Testis (tissue), 2 donors: ENCODE measurements around the gene APOA4.

Source experiments
- CTCF ChIP-seq, 3 experiments: fragments of 450-650 bp in 2 of 3; fragments of 200-600 bp in 1 of 3; sonication (generic) in 1 of 3; IDR thresholded peaks; one replicate each; pipeline ENCODE4 v1.5.1; 2016 to 2019; ENCODE audit warnings: antibody characterized with exemption in 3 of 3, mild to moderate bottlenecking in 2 of 3, moderate library complexity in 1 of 3
- POLR2A ChIP-seq: fragments of 450-650 bp; IDR thresholded peaks from one replicate; pipeline ENCODE4 v1.6.1; 2017; ENCODE audit warnings: antibody characterized with exemption, mild to moderate bottlenecking, moderate library complexity

DNA sequence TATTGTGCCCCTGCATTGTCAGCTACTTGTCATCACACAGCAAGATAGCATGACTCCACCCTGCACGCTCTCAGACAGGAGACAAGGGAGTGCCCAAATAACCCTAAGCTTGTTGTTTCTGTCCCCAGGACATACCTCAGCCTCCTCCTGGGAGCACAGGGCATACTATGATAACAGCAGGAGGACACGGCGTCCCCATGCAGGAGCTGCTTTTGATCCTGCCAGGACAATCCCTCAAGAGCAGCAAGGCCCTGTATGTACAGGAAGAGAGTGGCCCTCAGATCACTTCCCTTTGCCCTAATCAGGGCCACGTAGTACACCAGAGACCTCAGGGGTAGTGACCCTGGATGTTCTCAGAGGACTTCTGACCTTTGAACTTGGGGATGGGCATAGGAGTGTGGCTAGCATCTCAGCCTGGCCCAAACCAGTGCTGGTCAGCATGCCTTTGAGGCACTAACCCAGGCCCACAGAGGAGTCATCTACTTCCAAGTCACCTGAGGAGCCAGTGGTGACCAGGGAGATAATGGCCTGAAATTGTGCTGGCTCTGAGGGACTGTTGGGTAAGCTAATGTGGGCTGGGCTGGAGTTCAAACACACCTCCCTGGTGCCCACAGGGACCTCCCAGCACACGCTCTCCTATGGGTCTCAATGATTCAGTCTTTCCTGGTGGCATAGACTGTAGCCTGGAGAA lies 9.2 kb downstream of the APOA4 start:
- TF ChIP-seq POLR2A (no peak), CTCF (IDR thresholded peaks at IDR 0.05) (no peak)
